HG02840 (cell line): ENCODE measurements around the gene ARHGAP10.
A peak's percentile ranks its signal among the peaks of the same experiment; 100 is the strongest.

ENCODE experiments used
- ATAC-seq: cut with Tn5 transposase; IDR thresholded peaks from one replicate; pipeline ENCODE4 v1.9.1; 2021; ENCODE audit warnings: mild to moderate bottlenecking, moderate library complexity, moderate number of reproducible peaks; ENCODE audit not compliant: unreplicated experiment, low FRiP score

ARHGAP10 gene

DNA sequence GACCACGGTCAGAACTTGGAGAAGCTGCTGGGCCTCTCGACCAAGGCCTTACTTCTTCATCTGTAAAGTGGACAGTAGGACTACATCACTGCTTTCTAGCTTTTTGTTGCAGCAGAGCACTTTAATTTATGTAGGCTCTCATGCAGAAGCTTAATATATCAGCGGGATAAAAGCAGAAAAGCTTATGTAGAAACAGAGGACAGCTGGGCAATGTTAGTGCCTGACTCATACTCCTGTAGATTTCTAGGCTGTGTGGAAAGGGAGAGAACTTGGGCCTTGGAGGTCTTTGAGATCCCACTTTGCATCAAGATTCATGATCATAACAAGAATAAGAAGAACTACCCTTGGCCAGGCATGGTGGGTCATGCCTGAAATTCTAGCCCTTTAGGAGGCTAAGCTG lies 91.2 kb downstream of the ARHGAP10 start:
- ATAC-seq, result no peak

- ATAC-seq, result no peak
These were observed 92.4 kb downstream of the ARHGAP10 start for GRCh38 chr4:147824316-147824715.

GRCh38 chr4:147824884-147825283 lies 93.0 kb downstream of the ARHGAP10 start:
- no peak for ATAC-seq

DNA sequence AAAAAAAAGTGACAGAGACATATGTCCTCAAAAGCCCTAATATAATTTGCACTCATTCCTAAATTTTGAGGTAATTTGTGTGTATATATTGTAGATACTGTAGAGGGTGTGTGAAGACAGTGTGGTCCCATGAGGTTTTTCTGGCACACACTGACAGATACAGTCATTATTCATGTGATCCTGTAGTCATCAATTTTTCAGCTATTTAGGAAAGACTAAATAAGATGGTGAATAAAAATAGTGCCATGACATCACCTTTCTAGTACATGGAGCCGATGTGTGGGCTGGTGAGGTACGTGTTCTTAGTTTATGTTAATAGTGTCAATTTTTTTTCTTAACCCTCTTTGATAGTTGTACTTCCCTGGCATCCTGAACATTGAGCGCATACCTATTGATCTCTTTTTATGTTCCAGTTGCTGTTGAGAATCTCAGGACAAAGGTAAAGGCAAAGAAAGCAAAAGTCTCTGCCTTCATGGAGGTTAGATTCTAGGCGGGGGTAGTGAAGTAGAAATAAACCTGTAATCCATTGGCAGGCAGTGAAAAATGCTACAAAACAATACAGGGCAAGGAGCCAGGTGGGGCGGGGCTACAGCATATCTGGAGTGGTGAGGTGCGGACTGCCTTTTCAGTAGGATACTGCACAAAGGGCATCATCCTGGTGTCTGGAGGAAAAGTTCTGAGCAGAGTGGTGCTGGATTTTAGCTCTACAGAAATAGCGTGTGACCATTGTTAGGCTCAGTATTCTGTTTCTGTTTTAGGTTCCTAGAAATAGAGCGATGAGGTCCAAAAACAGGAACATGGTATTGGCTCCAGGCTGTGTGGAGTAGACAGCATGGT lies 93.8 kb downstream of the ARHGAP10 start:
- no peak for ATAC-seq

- no peak for ATAC-seq
These were observed 94.4 kb downstream of the ARHGAP10 start for GRCh38 chr4:147826288-147826646.

DNA sequence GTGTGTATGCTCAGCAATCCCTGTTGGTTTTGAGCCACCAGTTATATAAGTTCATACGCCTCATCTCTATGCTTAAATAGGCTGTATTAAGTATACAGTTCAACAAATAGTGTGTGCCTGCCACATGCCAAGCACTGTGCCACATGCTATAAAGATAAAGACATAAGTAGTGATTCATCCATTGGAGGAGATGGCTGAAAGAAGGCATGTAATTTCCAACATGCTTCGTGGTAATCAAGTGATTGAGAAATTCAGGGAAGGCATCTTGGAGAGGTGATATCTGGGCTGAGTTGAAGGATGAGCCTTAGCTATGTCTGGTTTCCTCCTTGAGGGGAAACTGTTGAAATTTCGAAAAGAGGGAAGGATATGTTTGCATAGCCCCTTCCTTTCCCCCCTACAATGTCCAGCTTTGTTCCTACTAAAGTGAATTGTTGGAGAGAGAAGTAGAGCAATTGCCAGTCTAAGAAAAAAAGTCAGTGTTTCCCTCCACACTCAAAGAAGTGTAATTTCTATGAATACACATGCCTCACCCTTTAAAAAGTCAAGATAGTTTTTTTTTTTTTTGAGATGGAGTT lies 96.5 kb downstream of the ARHGAP10 start:
- ATAC-seq, result no peak

DNA sequence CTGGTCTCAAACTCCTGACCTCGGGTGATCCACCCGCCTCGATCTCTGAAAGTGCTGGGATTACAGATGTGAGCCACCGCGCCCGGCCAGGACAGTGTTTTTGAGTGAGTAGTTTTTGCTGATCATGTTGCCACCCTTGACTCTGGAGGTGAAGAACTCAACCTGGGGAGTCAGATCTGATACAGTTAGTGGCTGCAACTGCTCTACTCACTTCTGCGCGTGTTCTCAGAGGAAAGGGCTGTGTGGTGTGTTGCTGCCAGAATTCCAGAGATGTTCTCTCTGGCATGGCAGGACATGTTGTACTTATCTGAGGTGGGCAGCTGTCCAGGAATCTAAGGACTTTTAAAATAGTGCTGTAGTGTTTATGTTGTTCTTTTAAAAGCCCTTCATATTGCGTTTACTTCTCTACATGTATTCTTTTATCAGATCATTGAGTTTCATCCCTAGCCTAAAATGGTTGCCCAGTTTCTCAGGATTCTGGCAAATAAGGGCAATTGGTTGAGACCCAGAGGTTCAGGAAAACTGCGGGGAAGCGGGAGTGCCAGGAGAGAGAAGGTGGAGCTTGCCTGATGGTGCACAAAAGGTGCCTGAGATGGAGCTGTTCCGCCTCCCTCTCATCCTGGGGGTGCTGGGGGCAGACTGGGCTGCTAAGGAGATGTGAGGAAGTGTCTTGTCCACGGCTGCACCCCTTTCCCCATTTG lies 97.7 kb downstream of the ARHGAP10 start:
- no peak for ATAC-seq

GRCh38 chr4:147830102-147830463 lies 98.2 kb downstream of the ARHGAP10 start:
- ATAC-seq, result no peak

DNA sequence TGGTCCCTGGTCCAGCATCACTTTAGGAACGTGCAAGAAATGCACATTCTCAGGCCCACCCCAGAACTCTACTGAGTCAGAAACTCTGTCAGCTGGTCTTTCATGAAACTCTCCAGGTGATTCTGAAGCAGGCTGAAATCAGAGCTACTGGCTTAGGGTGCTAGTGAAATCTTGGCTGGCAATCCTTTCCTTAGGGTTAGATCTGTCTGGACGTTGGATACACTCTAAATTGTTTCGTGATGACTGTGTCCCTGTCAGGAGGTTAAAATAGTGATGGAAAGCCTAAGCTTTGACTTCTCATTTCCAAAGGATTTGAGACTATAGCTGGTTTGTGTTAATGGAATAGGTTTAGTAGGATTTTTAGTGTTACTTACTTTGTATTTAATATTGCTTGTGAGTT lies 99.1 kb downstream of the ARHGAP10 start:
- ATAC-seq, result no peak

- no peak for ATAC-seq
These were observed 99.8 kb downstream of the ARHGAP10 start for GRCh38 chr4:147831551-147832171.

- no peak for ATAC-seq
These were observed 101.4 kb downstream of the ARHGAP10 start for GRCh38 chr4:147833254-147833653.

GRCh38 chr4:147833741-147834140 lies 101.9 kb downstream of the ARHGAP10 start:
- ATAC-seq, result no peak

GRCh38 chr4:147834480-147834879 lies 102.6 kb downstream of the ARHGAP10 start:
- no peak for ATAC-seq

DNA sequence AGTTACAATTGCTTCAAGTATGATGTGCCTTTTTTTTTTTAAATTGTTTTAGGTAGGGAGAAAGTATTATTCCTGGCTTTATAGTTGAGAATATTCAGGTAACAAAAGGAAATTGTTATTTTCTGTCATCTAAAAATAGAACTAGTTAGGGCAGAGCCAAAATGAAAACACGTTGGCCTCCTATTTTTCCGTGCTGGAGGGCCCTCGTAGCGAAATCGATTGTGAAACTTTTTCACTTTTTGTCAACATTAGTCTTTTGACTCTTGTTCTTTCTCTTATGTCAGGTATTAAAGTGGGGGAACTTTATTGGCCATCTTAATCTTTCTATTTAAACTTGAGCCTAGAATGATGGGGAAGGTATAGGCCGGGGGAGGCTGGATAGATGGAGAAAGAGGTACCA lies 104.9 kb downstream of the ARHGAP10 start:
- no peak for ATAC-seq

DNA sequence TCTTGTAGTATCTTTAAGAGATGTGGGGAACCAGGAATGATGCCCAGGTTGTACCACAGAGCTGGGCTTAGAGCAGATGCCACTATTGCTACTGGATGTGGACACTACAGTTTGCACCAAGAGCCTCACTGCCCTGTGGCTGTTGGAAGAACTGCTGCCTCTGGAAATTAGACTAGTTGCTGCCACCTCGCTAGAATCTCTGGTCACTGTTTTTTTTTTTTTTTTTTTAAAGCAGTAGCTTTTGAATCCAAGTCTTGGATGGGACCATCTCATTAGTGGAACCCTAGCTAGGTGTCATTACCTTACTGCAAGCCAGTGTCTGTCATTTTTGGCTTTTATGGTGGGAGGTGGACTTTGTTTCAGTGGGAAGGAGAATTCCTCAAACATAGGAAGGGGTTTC lies 105.5 kb downstream of the ARHGAP10 start:
- ATAC-seq, result no peak

- no peak for ATAC-seq
These were observed 106.0 kb downstream of the ARHGAP10 start for GRCh38 chr4:147837854-147838253.

GRCh38 chr4:147839200-147839599 lies 107.3 kb downstream of the ARHGAP10 start:
- ATAC-seq, result no peak

GRCh38 chr4:147839663-147840062 lies 107.8 kb downstream of the ARHGAP10 start:
- no peak for ATAC-seq

GRCh38 chr4:147840838-147841738 lies 109.2 kb downstream of the ARHGAP10 start:
- ATAC-seq, result peak; percentile 59

- ATAC-seq, result no peak
These were observed 110.7 kb downstream of the ARHGAP10 start for GRCh38 chr4:147842573-147842972.
